OCI-LY1 (cell line): ENCODE measurements around the gene SS18L1.

Experiments
- H2AFZ ChIP-seq: fragments of 200-600 bp; sonication (generic), shearing (Covaris generic); 2 replicates; pipeline ENCODE4 v1.6.0; 2014; ENCODE audit warnings: antibody characterized with exemption, mild to moderate bottlenecking, low read length
- H3F3A ChIP-seq: fragments of 200-600 bp; sonication (generic), shearing (Covaris generic); 2 replicates; pipeline ENCODE4 v1.6.0; 2014; ENCODE audit warnings: mild to moderate bottlenecking, antibody characterized with exemption, low read length, moderate library complexity; ENCODE audit not compliant: insufficient read depth
- H3K27ac ChIP-seq: fragments of 200-600 bp; sonication (generic); 2 replicates; pipeline ENCODE4 v1.5.1; 2014; ENCODE audit warnings: low read length, mixed run types, mild to moderate bottlenecking, low read depth; ENCODE audit not compliant: poor library complexity, severe bottlenecking
- H3K27me3 ChIP-seq: fragments of 200-600 bp; sonication (generic); 2 replicates; pipeline ENCODE4 v1.6.0; 2014; ENCODE audit warnings: antibody characterized with exemption, mild to moderate bottlenecking, low read length, moderate library complexity; ENCODE audit not compliant: insufficient read depth
- H3K36me3 ChIP-seq: fragments of 200-600 bp; sonication (generic); 2 replicates; pipeline ENCODE4 v1.6.1; 2014; ENCODE audit warnings: mild to moderate bottlenecking, antibody characterized with exemption, low read length, moderate library complexity, mixed read lengths; ENCODE audit not compliant: insufficient read depth
- H3K4me1 ChIP-seq: fragments of 200-600 bp; sonication (generic); 2 replicates; pipeline ENCODE4 v1.5.1; 2014; ENCODE audit warnings: mild to moderate bottlenecking, low read length, moderate library complexity; ENCODE audit not compliant: insufficient read depth, severe bottlenecking
- H3K4me2 ChIP-seq: fragments of 200-600 bp; sonication (generic), shearing (Covaris generic); 2 replicates; pipeline ENCODE4 v1.6.1; 2014; ENCODE audit warnings: low read length
- H3K4me3 ChIP-seq: fragments of 200-600 bp; sonication (generic); 2 replicates; pipeline ENCODE4 v1.5.1; 2014; ENCODE audit warnings: low read length, low read depth, mild to moderate bottlenecking, mixed read lengths; ENCODE audit not compliant: poor library complexity, severe bottlenecking
- H3K79me2 ChIP-seq: fragments of 200-600 bp; shearing (Covaris generic); 2 replicates; pipeline ENCODE4 v1.6.1; 2016; ENCODE audit warnings: mixed run types, low read length, mixed read lengths; ENCODE audit not compliant: insufficient read depth
- H3K9ac ChIP-seq: fragments of 200-600 bp; sonication (generic), shearing (Covaris generic); 2 replicates; pipeline ENCODE4 v1.6.1; 2014; ENCODE audit warnings: mild to moderate bottlenecking, low read length, mixed read lengths
- H3K9me2 ChIP-seq: fragments of 200-600 bp; sonication (generic), shearing (Covaris generic); 2 replicates; pipeline ENCODE4 v1.6.1; 2014; ENCODE audit warnings: low read depth, mild to moderate bottlenecking, low read length, mixed read lengths
- H3K9me3 ChIP-seq: fragments of 200-600 bp; shearing (Covaris generic); 2 replicates; pipeline ENCODE4 v1.6.1; 2014; ENCODE audit warnings: low read length, mixed read lengths
- H4K20me1 ChIP-seq: fragments of 200-600 bp; sonication (generic), shearing (Covaris generic); 2 replicates; pipeline ENCODE4 v1.6.0; 2016; ENCODE audit warnings: mild to moderate bottlenecking, low read length; ENCODE audit not compliant: insufficient read depth
- CTCF ChIP-seq: fragments of 200-600 bp; sonication (generic), shearing (Covaris generic); IDR thresholded peaks from 2 replicates; pipeline ENCODE4 v1.5.1; 2017; ENCODE audit warnings: mild to moderate bottlenecking, antibody characterized with exemption, low read length, moderate library complexity, mixed read lengths
- EZH2 ChIP-seq: fragments of 200-600 bp; sonication (generic), shearing (Covaris generic); IDR thresholded peaks from 2 replicates; pipeline ENCODE4 v1.8.0; 2017; ENCODE audit warnings: borderline replicate concordance, mixed run types, mild to moderate bottlenecking, antibody characterized with exemption, low read length, moderate library complexity, mixed read lengths

SS18L1 gene

GRCh38 chr20:62224113-62224855, 80.7 kb downstream of the SS18L1 start:
- H3K4me3 ChIP-seq = no peak overlapping the region
- no peaks in the 10 kb centered on the region; the same call in 1 of the 2 replicates for H3K27me3 ChIP-seq

GRCh38 chr20:62225026-62225425, 81.5 kb downstream of the SS18L1 start:
- Histone ChIP-seq H3K4me1 (no peaks in the 10 kb centered on the region), H3F3A (no peaks in the 10 kb centered on the region), H2AFZ (no peak overlapping the region), H3K27me3 (no peaks in the 10 kb centered on the region; the same call in 1 of the 2 replicates), H3K36me3 (no peaks in the 10 kb centered on the region), H3K4me3 (no peak overlapping the region), H4K20me1 (no peaks in the 10 kb centered on the region), H3K27ac (no peak overlapping the region), H3K9me3 (no peaks in the 10 kb centered on the region), H3K79me2 (no peaks in the 10 kb centered on the region), H3K9ac (no peak overlapping the region), H3K9me2 (no peaks in the 10 kb centered on the region), H3K4me2 (no peak overlapping the region)
- TF ChIP-seq CTCF (no peak), EZH2 (no peak)

More at GRCh38 chr20:62224113-62224855, 80.7 kb downstream of the SS18L1 start:
- H3K27ac ChIP-seq = no peak overlapping the region
- H3K9ac ChIP-seq = no peak overlapping the region
- no peaks in the 10 kb centered on the region for H3K9me3 ChIP-seq
- H4K20me1 ChIP-seq = no peaks in the 10 kb centered on the region
- TF ChIP-seq CTCF (no peak), EZH2 (no peak)
- no peaks in the 10 kb centered on the region for H3K9me2 ChIP-seq
- no peaks in the 10 kb centered on the region for H3K36me3 ChIP-seq
- no peak overlapping the region for H3K4me2 ChIP-seq
- H3K79me2 ChIP-seq = no peaks in the 10 kb centered on the region
- H3F3A ChIP-seq = no peaks in the 10 kb centered on the region
- H2AFZ ChIP-seq = no peak overlapping the region
- no peaks in the 10 kb centered on the region for H3K4me1 ChIP-seq

- no peaks in the 10 kb centered on the region for H3K36me3 ChIP-seq
- TF ChIP-seq CTCF (no peak), EZH2 (no peak)
- no peak overlapping the region for H2AFZ ChIP-seq
- no peaks in the 10 kb centered on the region for H3K4me1 ChIP-seq
- H3K79me2 ChIP-seq = no peaks in the 10 kb centered on the region
- H4K20me1 ChIP-seq = no peaks in the 10 kb centered on the region
- H3K27ac ChIP-seq = no peak overlapping the region
- H3K4me2 ChIP-seq = no peak overlapping the region
- H3F3A ChIP-seq = no peaks in the 10 kb centered on the region
- no peak overlapping the region for H3K4me3 ChIP-seq
- H3K9me2 ChIP-seq = no peaks in the 10 kb centered on the region
- no peak overlapping the region for H3K9ac ChIP-seq
- no peaks in the 10 kb centered on the region for H3K9me3 ChIP-seq
- no peaks in the 10 kb centered on the region; the same call in 1 of the 2 replicates for H3K27me3 ChIP-seq
These were observed 82.5 kb downstream of the SS18L1 start for GRCh38 chr20:62225820-62226635.
